Hepatocyte (in vitro differentiated cells): ENCODE data around the gene SRSF2. TPM values are rescaled to one million over a fixed set of nuclear protein-coding genes. Genes with fewer than 3 reads are reported as not detected.

Source experiments
- DNase-seq: peaks from one replicate; pipeline ENCODE4 v3.0.0-alpha.2; 2016; ENCODE audit warnings: low spot score
- H2AFZ ChIP-seq: fragments of 200-600 bp; sonication (generic); 2 replicates; pipeline ENCODE4 v1.6.0; 2016; ENCODE audit warnings: antibody characterized with exemption, mild to moderate bottlenecking
- H3K27ac ChIP-seq: fragments of 200-600 bp; sonication (generic); 2 replicates; pipeline ENCODE4 v1.5.1; 2016; ENCODE audit warnings: mild to moderate bottlenecking
- H3K27me3 ChIP-seq: fragments of 200-600 bp; sonication (generic); 2 replicates; pipeline ENCODE4 v1.6.1; 2016
- H3K36me3 ChIP-seq: fragments of 200-600 bp; sonication (generic); replicated peaks from 2 replicates; pipeline ENCODE4 v1.5.1; 2016; ENCODE audit warnings: low read depth; ENCODE audit not compliant: insufficient read depth
- H3K4me1 ChIP-seq: fragments of 200-600 bp; sonication (generic); 2 replicates; pipeline ENCODE4 v1.5.1; 2016; ENCODE audit warnings: mild to moderate bottlenecking, moderate library complexity; ENCODE audit not compliant: insufficient read depth
- H3K4me2 ChIP-seq: fragments of 200-600 bp; sonication (generic); 2 replicates; pipeline ENCODE4 v1.6.0; 2016
- H3K4me3 ChIP-seq: fragments of 200-600 bp; sonication (generic); 2 replicates; pipeline ENCODE4 v1.5.1; 2016; ENCODE audit warnings: mild to moderate bottlenecking
- H3K79me2 ChIP-seq: fragments of 200-600 bp; sonication (generic); 2 replicates; pipeline ENCODE4 v1.6.0; 2017; ENCODE audit warnings: mild to moderate bottlenecking
- H3K9me2 ChIP-seq: fragments of 200-600 bp; sonication (generic); replicated peaks from 2 replicates; pipeline ENCODE4 v1.6.0; 2017; ENCODE audit warnings: mild to moderate bottlenecking; ENCODE audit not compliant: insufficient read depth
- H3K9me3 ChIP-seq: fragments of 200-600 bp; sonication (generic); 2 replicates; pipeline ENCODE4 v1.5.1; 2016; ENCODE audit warnings: low read depth, mild to moderate bottlenecking
- H4K20me1 ChIP-seq: fragments of 200-600 bp; sonication (generic); 2 replicates; pipeline ENCODE4 v1.6.0; 2016; ENCODE audit warnings: mild to moderate bottlenecking; ENCODE audit not compliant: insufficient read depth, poor library complexity, severe bottlenecking
- CTCF ChIP-seq: fragments of 200-600 bp; sonication (generic); IDR thresholded peaks from 2 replicates; pipeline ENCODE4 v1.5.1; 2016; ENCODE audit warnings: antibody characterized with exemption, mild to moderate bottlenecking; ENCODE audit not compliant: poor library complexity
- EZH2 ChIP-seq: fragments of 200-600 bp; sonication (generic); IDR thresholded peaks from 2 replicates; pipeline ENCODE4 v1.6.1; 2016; ENCODE audit warnings: antibody characterized with exemption, mild to moderate bottlenecking, borderline replicate concordance
- EZH2phosphoT487 ChIP-seq: fragments of 200-600 bp; sonication (generic); IDR thresholded peaks from one replicate; pipeline ENCODE4 v1.6.1; 2018; ENCODE audit warnings: antibody characterized with exemption, mild to moderate bottlenecking, low read depth, moderate library complexity; ENCODE audit not compliant: unreplicated experiment, severe bottlenecking
- WGBS: methylation state at CpG from one replicate; pipeline ENCODE4 v1.1.6; 2016; ENCODE audit warnings: low lambda C conversion rate; ENCODE audit errors: missing lambda C conversion rate; 5-methylcytosine and 5-hydroxymethylcytosine counted together
- polyA plus RNA-seq: library from polyadenylated mRNA; unstranded; fragments of >200 nt; fragmentation: Nextera tagmentation; extraction: Ambion mirVana; gene quantifications from 2 replicates; pipeline ENCODE4 v1.2.1, GENCODE V29; 2016
- total RNA-seq: library from RNA; depleted of rRNA; stranded (reverse); fragments of >200 nt; gene quantifications from 2 replicates; pipeline ENCODE4 v1.2.3, GENCODE V29; 2014

Gene SRSF2
- total and polyA plus RNA-seq, 2 experiments from 2014 or later, result 152 TPM

DNA sequence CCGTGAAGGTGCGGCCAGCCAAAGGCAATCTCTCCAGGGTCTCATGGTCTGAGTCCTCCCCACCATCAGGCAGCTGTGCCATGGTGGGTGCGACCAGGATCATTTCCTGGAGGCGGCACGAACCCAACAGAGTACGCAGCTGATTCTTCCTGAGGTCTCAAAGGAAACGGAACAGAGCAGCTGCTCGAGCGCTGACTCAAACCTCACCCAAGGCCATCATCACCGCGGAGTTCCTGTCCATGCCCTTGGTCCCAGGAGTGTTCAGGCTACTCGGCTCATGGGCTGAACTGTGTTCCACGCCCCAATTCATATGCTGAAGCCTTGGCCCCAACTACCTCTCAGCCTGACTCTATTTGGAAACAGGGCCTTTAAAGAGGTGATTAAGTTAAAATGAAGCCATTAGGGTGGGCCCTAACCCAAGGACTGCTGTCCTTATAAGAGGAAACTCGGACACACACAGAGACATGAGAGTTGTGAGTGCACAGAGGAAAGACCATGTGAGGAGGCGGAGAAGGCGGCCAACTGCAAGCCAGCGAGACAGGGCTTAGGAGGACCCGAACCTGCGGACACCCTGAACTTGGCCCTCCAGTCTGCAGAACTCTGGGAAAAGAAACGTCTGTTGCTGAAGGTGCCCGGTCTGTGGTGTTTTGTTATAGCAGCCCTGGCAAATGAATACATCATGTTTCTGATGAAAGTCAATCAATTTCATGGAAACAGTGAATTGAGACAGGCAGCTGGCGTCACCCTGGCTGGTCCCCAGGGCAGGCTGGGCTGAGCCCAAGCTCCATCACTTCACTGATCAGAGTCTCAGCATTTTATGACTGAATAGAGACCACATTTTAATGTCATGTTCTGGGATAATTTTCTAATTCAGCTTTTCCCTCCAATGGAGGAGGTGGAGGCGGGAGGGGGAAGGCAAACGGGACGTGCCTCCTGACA lies 40.1 kb downstream of the SRSF2 start:
- peaks cover 81% of the 10 kb centered on the region for H3K79me2 ChIP-seq
- no peaks in the 10 kb centered on the region for H3K9me3 ChIP-seq
- H3K9me2 ChIP-seq, result no peaks in the 10 kb centered on the region
- TF ChIP-seq EZH2, result no peak
- TF ChIP-seq CTCF, result no peak
- TF ChIP-seq EZH2phosphoT487, result no peak
- peaks cover 35% of the 10 kb centered on the region for H3K4me1 ChIP-seq
- H3K4me2 ChIP-seq, result peak overlapping the region; percentile 62
- H3K27me3 ChIP-seq, result no peaks in the 10 kb centered on the region
- no peak overlapping the region for H2AFZ ChIP-seq
- peak overlapping the region; percentile 56 for H3K27ac ChIP-seq
- peaks cover 12% of the 10 kb centered on the region for H4K20me1 ChIP-seq
- DNase-seq, result no peak
- H3K4me3 ChIP-seq, result no peak overlapping the region
- 86% methylated on average over 25 of the region's 25 CpGs for WGBS
- no peaks in the 10 kb centered on the region for H3K36me3 ChIP-seq

DNA sequence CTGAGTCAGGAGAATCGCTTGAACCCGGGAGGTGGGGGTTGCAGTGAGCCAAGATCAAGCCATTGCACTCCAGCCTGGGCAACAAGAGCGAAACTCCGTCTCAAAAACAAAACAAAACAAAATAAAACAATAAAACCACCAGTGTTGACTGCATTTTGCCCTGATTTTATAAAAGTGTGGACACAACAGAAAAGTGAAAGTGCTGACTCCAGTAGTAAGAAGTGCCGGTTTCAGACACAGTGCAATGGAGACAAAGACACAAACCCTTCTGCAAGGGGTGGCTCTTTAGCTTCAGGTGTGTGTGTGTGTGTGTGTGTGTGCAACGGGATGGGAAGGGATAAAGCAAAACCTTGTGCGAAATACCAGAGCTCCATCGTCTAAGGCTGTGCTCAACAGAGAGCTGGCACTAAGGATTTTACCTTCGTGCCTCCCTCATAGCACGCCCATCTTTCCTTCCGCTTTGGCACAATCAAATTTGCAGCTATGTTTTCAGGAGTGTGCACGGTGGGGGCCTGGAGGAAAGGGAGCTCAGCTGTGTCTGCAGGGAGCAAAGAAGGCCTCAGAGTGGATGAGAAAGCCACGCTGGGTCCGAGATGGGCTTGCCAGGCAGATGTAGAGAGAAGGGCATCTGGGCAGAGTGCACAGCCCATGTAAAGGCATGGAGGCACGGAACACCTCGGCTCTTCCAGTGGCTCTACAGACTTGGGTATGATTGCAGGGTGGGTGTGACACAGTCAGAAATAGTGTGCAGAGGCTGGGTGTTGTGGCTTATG lies 41.9 kb downstream of the SRSF2 start:
- 93% methylated on average over 16 of the region's 16 CpGs for WGBS
- peaks cover 80% of the 10 kb centered on the region for H3K79me2 ChIP-seq

More for the DNA sequence above, 41.9 kb downstream of the SRSF2 start:
- Histone ChIP-seq H3K9me3 (no peaks in the 10 kb centered on the region), H3K9me2 (no peaks in the 10 kb centered on the region), H3K4me3 (no peak overlapping the region), H4K20me1 (peaks cover 3% of the 10 kb centered on the region), H3K27me3 (no peaks in the 10 kb centered on the region), H3K4me1 (peaks cover 18% of the 10 kb centered on the region), H3K27ac (no peak overlapping the region), H3K36me3 (no peaks in the 10 kb centered on the region), H2AFZ (no peak overlapping the region), H3K4me2 (no peak overlapping the region)
- TF ChIP-seq CTCF (no peak), EZH2phosphoT487 (no peak), EZH2 (no peak)
- DNase-seq, result no peak
